Measurements from ENCODE around the gene TSHZ2. TPM values are rescaled to one million over a fixed set of nuclear protein-coding genes. Genes with fewer than 3 reads are reported as not detected.

Gene TSHZ2
- total RNA-seq, 4 donors from 2014 or later = 1.0 to 3.5 (median 2.8) TPM

GRCh38 chr20:53297154-53297529, 325.0 kb downstream of the TSHZ2 start:
- Histone ChIP-seq H3K9me3 (no peaks in the 10 kb centered on the region), H3K27me3 (no peaks in the 10 kb centered on the region), H3K27ac (no peak overlapping the region), H3K4me1 (no peaks in the 10 kb centered on the region), H3K4me3 (no peak overlapping the region), H3K36me3 (no peaks in the 10 kb centered on the region)
- in situ Hi-C loops (cut with MboI; ENCODE audit: low sequenced_read_pairs in 4 of 4) (no loop called here), intact Hi-C loops (cut with DNase I; ENCODE audit: low total_unique reads) (no loop called here)
- no peak for DNase-seq
- no peak for TF ChIP-seq POLR2A (IDR thresholded peaks at IDR 0.05)
- no peak for TF ChIP-seq CTCF (IDR thresholded peaks at IDR 0.05 in 4 of 5, conservative IDR thresholded peaks at IDR 0.05 in 1 of 5)
- no peak for ATAC-seq

GRCh38 chr20:53298260-53298659, 326.1 kb downstream of the TSHZ2 start:
- intact Hi-C loops (cut with DNase I; ENCODE audit: low total_unique reads) (no loop called here), in situ Hi-C loops (cut with MboI; ENCODE audit: low sequenced_read_pairs in 4 of 4) (no loop called here)
- no peak for DNase-seq

GRCh38 chr20:53298911-53299310, 326.8 kb downstream of the TSHZ2 start:
- no peak overlapping the region for H3K4me3 ChIP-seq
- TF ChIP-seq CTCF (IDR thresholded peaks at IDR 0.05 in 4 of 5, conservative IDR thresholded peaks at IDR 0.05 in 1 of 5) = no peak
- TF ChIP-seq POLR2A (IDR thresholded peaks at IDR 0.05) = no peak
- intact Hi-C loops (cut with DNase I; ENCODE audit: low total_unique reads) = no loop called here
- DNase-seq = no peak
- H3K27me3 ChIP-seq = no peaks in the 10 kb centered on the region
- in situ Hi-C loops (cut with MboI; ENCODE audit: low sequenced_read_pairs in 4 of 4) = no loop called here
- no peaks in the 10 kb centered on the region for H3K9me3 ChIP-seq
- H3K4me1 ChIP-seq = no peaks in the 10 kb centered on the region
- H3K27ac ChIP-seq = no peak overlapping the region
- ATAC-seq = no peak
- H3K36me3 ChIP-seq = no peaks in the 10 kb centered on the region

More at GRCh38 chr20:53298260-53298659, 326.1 kb downstream of the TSHZ2 start:
- H3K4me3 ChIP-seq = no peak overlapping the region
- H3K9me3 ChIP-seq = no peaks in the 10 kb centered on the region
- H3K27me3 ChIP-seq = no peaks in the 10 kb centered on the region
- H3K36me3 ChIP-seq = no peaks in the 10 kb centered on the region
- no peak for ATAC-seq
- TF ChIP-seq CTCF (IDR thresholded peaks at IDR 0.05 in 4 of 5, conservative IDR thresholded peaks at IDR 0.05 in 1 of 5) = no peak
- no peak for TF ChIP-seq POLR2A (IDR thresholded peaks at IDR 0.05)
- no peak overlapping the region for H3K27ac ChIP-seq
- H3K4me1 ChIP-seq = no peaks in the 10 kb centered on the region

- DNase-seq (no peak), ATAC-seq (no peak)
- H3K36me3 ChIP-seq = no peaks in the 10 kb centered on the region
- no peaks in the 10 kb centered on the region for H3K4me1 ChIP-seq
- H3K27me3 ChIP-seq = no peaks in the 10 kb centered on the region
- TF ChIP-seq POLR2A (IDR thresholded peaks at IDR 0.05) (no peak), CTCF (IDR thresholded peaks at IDR 0.05 in 4 of 5, conservative IDR thresholded peaks at IDR 0.05 in 1 of 5) (no peak)
- H3K4me3 ChIP-seq = no peak overlapping the region
- no peak overlapping the region for H3K27ac ChIP-seq
- in situ Hi-C loops (cut with MboI; ENCODE audit: low sequenced_read_pairs in 4 of 4) (no loop called here), intact Hi-C loops (cut with DNase I; ENCODE audit: low total_unique reads) (no loop called here)
- no peaks in the 10 kb centered on the region for H3K9me3 ChIP-seq
Measured at GRCh38 chr20:53299831-53300230, 327.7 kb downstream of the TSHZ2 start.

GRCh38 chr20:53301869-53302268, 329.7 kb downstream of the TSHZ2 start:
- no peak for ATAC-seq
- no peak overlapping the region for H3K27ac ChIP-seq
- in situ Hi-C loops (cut with MboI; ENCODE audit: low sequenced_read_pairs in 4 of 4) = no loop called here
- no peak for DNase-seq
- H3K4me3 ChIP-seq = no peak overlapping the region
- no peaks in the 10 kb centered on the region for H3K27me3 ChIP-seq
- no peak for TF ChIP-seq CTCF (IDR thresholded peaks at IDR 0.05 in 4 of 5, conservative IDR thresholded peaks at IDR 0.05 in 1 of 5)
- TF ChIP-seq POLR2A (IDR thresholded peaks at IDR 0.05) = no peak
- no peaks in the 10 kb centered on the region for H3K4me1 ChIP-seq
- no peaks in the 10 kb centered on the region for H3K36me3 ChIP-seq
- intact Hi-C loops (cut with DNase I; ENCODE audit: low total_unique reads) = no loop called here
- H3K9me3 ChIP-seq = no peaks in the 10 kb centered on the region
